ACHN (cell line): Measurements from ENCODE around the gene BOD1L2.

ENCODE experiments used
- DNase-seq: peaks from one replicate; pipeline ENCODE4 v3.0.0-alpha.2; 2015
- in situ Hi-C: cut with HindIII; loops from 2 replicates; pipeline ENCODE4 v1.10.0; 2017; ENCODE audit warnings: low sequenced_read_pairs, low pct_ligation_motif_present, low pct_unique_long_range_greater_than_20kb

Gene BOD1L2

GRCh38 chr18:57148263-57148662, 1.4 kb downstream of the BOD1L2 start:
- DNase-seq, result no peak
- in situ Hi-C loops, result no loop called here

- DNase-seq, result no peak
- in situ Hi-C loops, result no loop called here
Measured at GRCh38 chr18:57149051-57149450, 2.2 kb downstream of the BOD1L2 start.

GRCh38 chr18:57149531-57149930, 2.6 kb downstream of the BOD1L2 start:
- no peak for DNase-seq
- in situ Hi-C loops, result no loop called here

- no peak for DNase-seq
- in situ Hi-C loops, result no loop called here
Measured at GRCh38 chr18:57150081-57150480, 3.2 kb downstream of the BOD1L2 start.

- DNase-seq, result no peak
- in situ Hi-C loops, result no loop called here
Measured at GRCh38 chr18:57150828-57151227, 3.9 kb downstream of the BOD1L2 start.

- DNase-seq, result no peak
- in situ Hi-C loops, result no loop called here
Measured at GRCh38 chr18:57154191-57154830, 7.4 kb downstream of the BOD1L2 start.

DNA sequence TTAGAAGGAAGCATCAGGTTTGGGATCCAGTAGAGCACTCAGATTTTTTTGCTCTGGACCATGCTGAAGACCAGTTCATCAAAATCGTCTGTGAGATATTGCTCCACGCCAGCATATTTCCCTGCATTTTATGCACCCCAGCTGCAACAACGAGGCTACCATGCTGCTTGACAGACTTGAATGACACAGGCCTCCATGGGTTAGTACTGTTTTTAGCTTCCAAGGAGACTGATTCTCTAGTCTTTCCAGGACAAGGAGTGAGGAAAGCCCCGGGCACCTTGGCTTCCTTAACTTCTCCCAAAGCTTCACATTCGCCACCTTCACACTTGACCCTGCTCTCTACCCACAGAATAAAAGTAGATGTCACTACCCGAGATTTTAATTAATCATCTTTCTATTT, 17.5 kb downstream of the BOD1L2 start:
- in situ Hi-C loops, result no loop called here
- DNase-seq, result no peak

GRCh38 chr18:57167617-57168308, 20.9 kb downstream of the BOD1L2 start:
- no peak for DNase-seq
- in situ Hi-C loops, result no loop called here

DNA sequence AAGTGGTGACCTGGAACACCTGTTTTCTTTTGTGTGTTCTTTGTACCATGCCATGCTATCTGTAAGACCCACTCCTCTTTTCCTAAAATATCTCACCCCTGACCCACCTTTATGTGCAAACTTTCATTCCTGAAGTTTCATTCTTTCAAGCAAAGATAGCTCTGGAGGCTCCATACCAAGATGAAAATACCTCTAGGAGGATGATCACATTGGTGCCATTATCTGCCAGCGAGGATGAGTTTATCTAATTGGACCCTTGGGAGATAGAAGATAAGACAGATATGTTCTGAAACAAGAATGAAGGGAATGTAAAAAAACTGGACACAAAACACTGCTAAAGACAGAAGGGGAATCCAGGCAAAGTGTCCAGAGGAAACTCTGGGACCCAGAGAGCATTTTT, 24.1 kb downstream of the BOD1L2 start:
- DNase-seq, result no peak
- in situ Hi-C loops, result no loop called here

DNA sequence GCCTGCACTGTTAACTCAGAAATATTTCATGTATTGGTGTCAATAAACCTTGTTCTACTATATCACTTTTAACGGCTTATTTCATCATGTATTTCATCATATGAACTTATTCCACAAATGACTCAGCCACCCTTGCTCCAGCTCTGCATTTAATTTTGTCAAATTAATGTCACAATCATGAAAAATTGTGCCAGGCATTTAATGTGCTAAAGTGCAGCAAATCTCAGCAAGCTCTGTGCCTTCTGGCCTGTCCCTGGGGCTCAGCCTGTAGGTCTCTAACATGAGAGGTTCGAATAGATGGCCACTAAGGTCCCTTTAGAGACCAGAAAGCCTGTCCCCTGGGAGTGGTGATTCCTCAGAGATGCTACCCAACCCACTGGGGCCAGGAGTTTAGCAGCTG, 28.6 kb downstream of the BOD1L2 start:
- in situ Hi-C loops, result no loop called here

GRCh38 chr18:57185434-57185833, 38.5 kb downstream of the BOD1L2 start:
- in situ Hi-C loops, result no loop called here
- DNase-seq, result no peak

More for the DNA sequence above, 28.6 kb downstream of the BOD1L2 start:
- no peak for DNase-seq

DNA sequence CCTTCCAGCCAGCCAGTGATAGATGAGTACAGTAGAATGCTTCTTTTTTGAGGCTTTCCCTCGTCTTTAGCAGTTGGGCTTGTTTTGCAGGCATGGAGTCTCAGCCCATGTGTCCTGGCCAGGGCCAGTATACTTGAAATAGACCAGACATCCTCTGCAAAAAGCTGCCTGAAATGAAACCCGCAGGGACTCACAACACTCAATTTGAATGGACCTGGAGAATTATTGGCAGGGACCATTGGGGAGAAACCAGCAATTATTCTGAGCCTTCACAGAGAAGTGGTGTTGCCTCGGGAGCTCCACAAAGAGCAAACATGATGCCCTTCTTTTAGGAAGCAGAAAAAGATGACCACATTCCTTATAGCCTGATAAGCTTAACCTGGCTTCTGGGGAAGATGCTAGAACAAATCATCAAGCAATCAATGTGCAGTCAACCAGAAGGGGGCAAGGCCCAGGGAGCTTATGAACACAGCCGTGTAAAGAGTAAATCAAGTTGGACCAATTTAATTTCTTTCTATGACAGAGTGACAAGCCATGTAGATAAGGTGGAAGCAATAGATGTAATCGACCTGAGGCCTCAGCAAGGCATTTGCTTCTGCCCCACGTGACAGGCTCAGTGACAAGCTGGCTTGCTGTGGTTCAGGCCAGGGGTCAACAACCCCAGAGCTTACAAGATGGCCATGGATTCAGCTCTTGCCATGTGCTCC, 42.1 kb downstream of the BOD1L2 start:
- DNase-seq, result no peak
- in situ Hi-C loops, result no loop called here

DNA sequence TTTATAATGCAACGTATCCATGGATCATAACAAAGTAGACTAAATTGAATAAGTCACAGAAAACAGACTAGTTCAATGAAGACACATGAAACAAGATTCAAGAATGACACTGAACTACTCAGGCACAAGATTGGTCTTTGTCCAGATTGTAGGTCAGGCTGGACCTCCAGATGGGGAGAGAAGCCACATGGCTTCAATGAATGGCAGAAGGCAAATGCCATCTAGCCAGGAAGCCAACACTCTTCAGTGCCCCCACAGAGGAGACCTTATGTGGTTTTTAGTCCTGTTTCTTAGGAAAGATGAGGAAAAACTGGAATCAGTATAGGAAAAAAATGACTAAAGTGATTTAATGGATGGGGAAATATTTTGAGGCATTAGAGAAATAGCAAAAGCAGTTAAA, 43.1 kb downstream of the BOD1L2 start:
- no peak for DNase-seq
- in situ Hi-C loops, result no loop called here

GRCh38 chr18:57194070-57194469, 47.2 kb downstream of the BOD1L2 start:
- DNase-seq, result no peak
- in situ Hi-C loops, result no loop called here

DNA sequence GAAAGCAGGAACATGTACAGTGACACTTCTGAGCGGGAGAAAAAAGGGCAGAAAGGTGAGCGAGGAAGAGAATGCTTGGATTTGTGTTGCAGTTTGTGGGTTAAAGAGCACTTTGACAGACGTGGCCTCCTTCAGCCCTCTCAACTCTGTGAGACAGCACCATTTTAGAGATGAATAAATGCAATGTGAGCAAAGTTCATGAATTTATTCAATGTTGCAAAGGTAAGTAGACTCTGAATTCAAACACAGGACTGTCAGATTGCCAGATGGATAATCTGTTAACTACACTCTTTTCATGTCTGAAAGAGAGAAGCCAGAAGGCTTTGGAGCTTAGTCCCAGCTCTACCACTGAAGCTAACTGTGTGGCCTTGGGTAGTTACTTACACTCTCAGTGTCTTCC, 47.7 kb downstream of the BOD1L2 start:
- DNase-seq, result no peak
- in situ Hi-C loops, result no loop called here

DNA sequence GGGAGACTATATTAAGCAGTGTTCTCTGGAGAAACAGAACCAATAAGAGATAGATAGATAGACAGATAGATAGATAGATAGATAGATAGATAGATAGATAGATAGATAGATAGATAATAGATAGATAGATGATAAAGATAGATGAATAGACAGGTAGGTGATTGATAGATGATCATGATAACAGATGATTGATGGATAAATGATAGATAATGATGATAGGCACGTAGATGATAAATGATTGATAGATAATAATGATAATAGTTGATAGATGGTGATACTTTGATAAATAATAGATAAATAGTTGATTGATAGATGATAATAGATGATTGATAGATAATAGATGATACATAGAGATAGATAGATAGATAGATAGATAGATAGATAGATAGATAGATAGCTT, 48.5 kb downstream of the BOD1L2 start:
- DNase-seq, result no peak
- in situ Hi-C loops, result no loop called here

DNA sequence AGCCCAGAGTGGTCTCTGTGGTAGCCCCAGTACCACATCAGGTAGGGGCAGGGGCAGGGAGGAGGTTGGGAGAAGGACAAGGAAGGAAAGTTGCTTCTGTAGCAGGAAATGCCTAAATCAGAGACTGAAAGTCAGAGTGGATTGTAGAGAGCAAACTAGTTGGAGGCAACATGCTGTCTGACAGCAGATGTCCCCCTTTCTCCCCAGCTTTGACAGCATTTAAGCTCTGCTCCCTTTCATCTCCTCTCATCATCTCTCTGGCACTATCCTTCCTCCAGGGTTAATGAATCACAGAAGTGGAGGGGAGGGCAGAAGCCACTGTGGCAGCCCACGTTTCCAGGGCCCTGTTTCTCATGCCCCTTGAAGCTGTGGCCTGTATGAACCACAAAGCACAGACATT, 50.4 kb downstream of the BOD1L2 start:
- in situ Hi-C loops, result no loop called here
- DNase-seq, result no peak

- in situ Hi-C loops, result no loop called here
- DNase-seq, result no peak
Measured at GRCh38 chr18:57198073-57198472, 51.2 kb downstream of the BOD1L2 start.
